GM23338 (cell line): ENCODE measurements around the gene PDE4D.

Experiments
- CREB1 ChIP-seq: fragments of 250-450 bp; sonication (Bioruptor Pico); IDR thresholded peaks from 2 replicates; pipeline ENCODE4 v1.5.0; 2020; ENCODE audit warnings: low read depth, mild to moderate bottlenecking, moderate library complexity
- CTCF ChIP-seq, 2 experiments: fragments of 200-600 bp in 1 of 2; sonication (generic) in 1 of 2; conservative IDR thresholded peaks; 2 replicates each; pipeline versions ENCODE4 v1.5.1 to v1.6.1; 2016 to 2017; ENCODE audit warnings: antibody characterized with exemption in 2 of 2, low read depth in 2 of 2, mild to moderate bottlenecking in 2 of 2, moderate library complexity in 1 of 2
- EZH2 ChIP-seq: fragments of 200-600 bp; sonication (generic); IDR thresholded peaks from one replicate; pipeline ENCODE4 v1.8.0; 2017; ENCODE audit warnings: antibody characterized with exemption, mild to moderate bottlenecking, low read depth; ENCODE audit not compliant: unreplicated experiment
- EZH2phosphoT487 ChIP-seq: fragments of 200-600 bp; sonication (generic); IDR thresholded peaks from one replicate; pipeline ENCODE4 v1.8.1; 2018; ENCODE audit warnings: antibody characterized with exemption; ENCODE audit not compliant: unreplicated experiment
- NANOG ChIP-seq: IDR thresholded peaks from 2 replicates; pipeline ENCODE4 v1.6.1; 2016; ENCODE audit warnings: antibody characterized with exemption, borderline replicate concordance
- POLR2AphosphoS5 ChIP-seq: IDR thresholded peaks from 2 replicates; pipeline ENCODE4 v1.6.1; 2016; ENCODE audit warnings: antibody characterized with exemption, low read depth
- REST ChIP-seq: IDR thresholded peaks from one replicate; pipeline ENCODE4 v1.6.1; 2018; ENCODE audit warnings: antibody characterized with exemption; ENCODE audit not compliant: unreplicated experiment
- ZNF331 ChIP-seq: fragments of 250-450 bp; sonication (Bioruptor Pico); IDR thresholded peaks from 2 replicates; pipeline ENCODE4 v1.5.0; 2020; ENCODE audit warnings: low read depth, mild to moderate bottlenecking, moderate library complexity
- TF ChIP-seq, protein P1 (sequence below): IDR thresholded peaks from 2 replicates; pipeline ENCODE4 v1.6.1; 2016; ENCODE audit warnings: antibody characterized with exemption

- TF ChIP-seq CTCF (conservative IDR thresholded peaks at IDR 0.05; ENCODE audit: low read depth in 2 of 2) (no peak), POLR2AphosphoS5 (no peak), REST (no peak), EZH2 (no peak), CREB1 (CRISPR knock-in tag) (no peak), NANOG (no peak), ZNF331 (CRISPR knock-in tag) (no peak), EZH2phosphoT487 (no peak)
- TF ChIP-seq, protein P1, sequence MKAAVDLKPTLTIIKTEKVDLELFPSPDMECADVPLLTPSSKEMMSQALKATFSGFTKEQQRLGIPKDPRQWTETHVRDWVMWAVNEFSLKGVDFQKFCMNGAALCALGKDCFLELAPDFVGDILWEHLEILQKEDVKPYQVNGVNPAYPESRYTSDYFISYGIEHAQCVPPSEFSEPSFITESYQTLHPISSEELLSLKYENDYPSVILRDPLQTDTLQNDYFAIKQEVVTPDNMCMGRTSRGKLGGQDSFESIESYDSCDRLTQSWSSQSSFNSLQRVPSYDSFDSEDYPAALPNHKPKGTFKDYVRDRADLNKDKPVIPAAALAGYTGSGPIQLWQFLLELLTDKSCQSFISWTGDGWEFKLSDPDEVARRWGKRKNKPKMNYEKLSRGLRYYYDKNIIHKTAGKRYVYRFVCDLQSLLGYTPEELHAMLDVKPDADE = no peak
Measured at GRCh38 chr5:59152701-59153245, 740.8 kb downstream of the PDE4D start.
